ENCODE measurements around the gene TECTA.
"Not testable (repeated sequence)": the region's sequence is repeated elsewhere in the genome, so short reads cannot be mapped to it uniquely, and the experiment has no call there.

TECTA gene

DNA sequence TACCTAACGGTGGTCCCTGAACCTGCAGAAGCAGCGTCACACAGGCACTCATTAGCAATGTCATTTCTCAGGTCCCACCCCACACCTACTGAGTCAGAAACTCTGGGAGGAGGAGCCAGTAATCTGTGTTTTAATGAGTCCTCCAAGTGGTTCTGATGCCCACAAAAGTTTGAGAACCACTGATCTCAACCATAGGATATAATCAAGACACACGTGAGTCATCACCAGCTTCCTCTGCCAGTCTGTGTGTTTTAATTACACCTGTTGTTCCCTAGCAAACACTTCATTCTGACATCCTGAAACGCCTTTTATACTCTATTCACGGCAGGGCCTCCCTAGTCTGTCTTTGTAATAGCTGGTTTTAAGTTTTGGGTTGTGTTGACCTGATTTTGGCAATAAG is 5.8 kb downstream of the TECTA start:
- peaks cover 0 to 9% (median 5%) of the 10 kb centered on the region in 5 donors for H3K27me3 ChIP-seq (ENCODE audit: control insufficient read depth in 5 of 5, insufficient read depth in 4 of 5, low read length in 5 of 5)
- no peak overlapping the region for H3K9ac ChIP-seq (ENCODE audit: low read length in 5 of 5)
- H3K9me3 ChIP-seq (ENCODE audit: control insufficient read depth in 5 of 5, low read length in 5 of 5) = no peaks in the 10 kb centered on the region
- no peaks in the 10 kb centered on the region for H3K36me3 ChIP-seq (ENCODE audit: control insufficient read depth in 5 of 5, insufficient read depth in 5 of 5, low read length in 5 of 5)
- no peak overlapping the region for H3K27ac ChIP-seq (ENCODE audit: low read depth, low read length)
- H3K4me1 ChIP-seq (ENCODE audit: control insufficient read depth in 5 of 5, insufficient read depth in 5 of 5, low read length in 5 of 5) = peaks cover 5 to 17% (median 16%) of the 10 kb centered on the region in 5 donors
- no peak overlapping the region for H3K4me3 ChIP-seq (ENCODE audit: low read depth in 1 of 5, low read length in 5 of 5)

DNA sequence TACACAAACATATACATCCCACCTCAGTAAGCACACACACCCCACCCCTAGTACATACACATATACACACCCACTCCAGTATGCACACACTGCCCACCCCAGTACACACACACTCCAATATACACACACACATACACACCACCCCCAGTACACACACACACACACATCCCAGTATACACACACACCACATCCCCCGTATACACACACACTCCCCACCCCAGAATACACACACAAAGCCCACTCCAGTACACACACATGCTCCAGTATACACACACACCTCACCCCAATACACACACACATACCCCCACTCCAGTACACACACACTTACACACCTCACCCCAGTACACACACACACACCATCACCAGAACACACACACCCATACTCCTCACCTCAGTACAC is 7.4 kb downstream of the TECTA start:
- H3K4me1 ChIP-seq (ENCODE audit: control insufficient read depth in 5 of 5, insufficient read depth in 5 of 5, low read length in 5 of 5) = peaks cover 5 to 17% (median 16%) of the 10 kb centered on the region in 5 donors

GRCh38 chr11:121109471-121109870 is 8.4 kb downstream of the TECTA start:
- Histone ChIP-seq H3K4me1 (ENCODE audit: control insufficient read depth in 5 of 5, insufficient read depth in 5 of 5, low read length in 5 of 5) (peaks cover 5 to 14% (median 12%) of the 10 kb centered on the region in 5 donors), H3K36me3 (ENCODE audit: control insufficient read depth in 5 of 5, insufficient read depth in 5 of 5, low read length in 5 of 5) (no peaks in the 10 kb centered on the region), H3K9ac (ENCODE audit: low read length in 5 of 5) (no peak overlapping the region), H3K9me3 (ENCODE audit: control insufficient read depth in 5 of 5, low read length in 5 of 5) (no peaks in the 10 kb centered on the region), H3K4me3 (ENCODE audit: low read depth in 1 of 5, low read length in 5 of 5) (no peak overlapping the region), H3K27ac (ENCODE audit: low read depth, low read length) (no peak overlapping the region), H3K27me3 (ENCODE audit: control insufficient read depth in 5 of 5, insufficient read depth in 4 of 5, low read length in 5 of 5) (peaks cover 0 to 11% (median 5%) of the 10 kb centered on the region in 5 donors)

More for the DNA sequence above, 7.4 kb downstream of the TECTA start:
- Histone ChIP-seq H3K27me3 (ENCODE audit: control insufficient read depth in 5 of 5, insufficient read depth in 4 of 5, low read length in 5 of 5) (peaks cover 0 to 11% (median 5%) of the 10 kb centered on the region in 5 donors), H3K4me3 (ENCODE audit: low read depth in 1 of 5, low read length in 5 of 5) (no peak overlapping the region), H3K9me3 (ENCODE audit: control insufficient read depth in 5 of 5, low read length in 5 of 5) (no peaks in the 10 kb centered on the region), H3K36me3 (ENCODE audit: control insufficient read depth in 5 of 5, insufficient read depth in 5 of 5, low read length in 5 of 5) (no peaks in the 10 kb centered on the region), H3K27ac (ENCODE audit: low read depth, low read length) (no peak overlapping the region), H3K9ac (ENCODE audit: low read length in 5 of 5) (no peak overlapping the region)

DNA sequence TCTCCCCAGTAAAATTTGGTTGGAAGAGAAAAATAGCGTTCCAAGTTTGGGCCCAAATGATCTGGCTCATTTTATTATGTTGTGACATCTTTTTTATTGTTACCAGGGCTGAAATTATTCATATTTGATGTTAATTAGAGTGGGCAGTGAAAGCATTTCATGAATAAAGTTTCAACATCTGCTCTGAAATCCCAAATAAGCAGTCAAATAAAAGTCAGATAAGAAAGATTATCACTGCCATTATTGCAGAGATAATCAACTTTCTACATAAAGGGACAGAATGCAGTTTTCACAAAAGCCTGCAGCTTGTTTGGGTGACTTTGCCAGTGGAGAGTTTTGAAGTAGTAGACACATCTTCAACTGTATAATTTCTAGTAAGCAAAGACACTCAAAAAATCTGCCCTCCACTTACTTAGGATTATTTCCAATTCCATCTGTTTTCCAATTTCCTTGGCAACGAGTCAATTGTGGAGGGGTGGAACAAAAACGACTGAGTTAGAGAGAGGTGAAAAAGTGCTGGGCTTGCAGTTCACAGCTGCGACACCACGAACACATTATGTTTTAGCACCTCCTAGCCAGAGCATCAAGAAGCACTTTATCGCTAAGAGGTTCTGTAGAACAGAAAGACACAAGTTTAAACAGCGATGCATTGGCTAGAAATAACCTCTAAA is 9.0 kb downstream of the TECTA start:
- Histone ChIP-seq H3K4me1 (ENCODE audit: control insufficient read depth in 5 of 5, insufficient read depth in 5 of 5, low read length in 5 of 5) (peaks cover 0 to 9% (median 8%) of the 10 kb centered on the region in 5 donors), H3K9ac (ENCODE audit: low read length in 5 of 5) (no peak overlapping the region), H3K9me3 (ENCODE audit: control insufficient read depth in 5 of 5, low read length in 5 of 5) (no peaks in the 10 kb centered on the region), H3K4me3 (ENCODE audit: low read depth in 1 of 5, low read length in 5 of 5) (no peak overlapping the region), H3K27me3 (ENCODE audit: control insufficient read depth in 5 of 5, insufficient read depth in 4 of 5, low read length in 5 of 5) (peaks cover 0 to 11% (median 5%) of the 10 kb centered on the region in 5 donors), H3K27ac (ENCODE audit: low read depth, low read length) (no peak overlapping the region), H3K36me3 (ENCODE audit: control insufficient read depth in 5 of 5, insufficient read depth in 5 of 5, low read length in 5 of 5) (no peaks in the 10 kb centered on the region)

DNA sequence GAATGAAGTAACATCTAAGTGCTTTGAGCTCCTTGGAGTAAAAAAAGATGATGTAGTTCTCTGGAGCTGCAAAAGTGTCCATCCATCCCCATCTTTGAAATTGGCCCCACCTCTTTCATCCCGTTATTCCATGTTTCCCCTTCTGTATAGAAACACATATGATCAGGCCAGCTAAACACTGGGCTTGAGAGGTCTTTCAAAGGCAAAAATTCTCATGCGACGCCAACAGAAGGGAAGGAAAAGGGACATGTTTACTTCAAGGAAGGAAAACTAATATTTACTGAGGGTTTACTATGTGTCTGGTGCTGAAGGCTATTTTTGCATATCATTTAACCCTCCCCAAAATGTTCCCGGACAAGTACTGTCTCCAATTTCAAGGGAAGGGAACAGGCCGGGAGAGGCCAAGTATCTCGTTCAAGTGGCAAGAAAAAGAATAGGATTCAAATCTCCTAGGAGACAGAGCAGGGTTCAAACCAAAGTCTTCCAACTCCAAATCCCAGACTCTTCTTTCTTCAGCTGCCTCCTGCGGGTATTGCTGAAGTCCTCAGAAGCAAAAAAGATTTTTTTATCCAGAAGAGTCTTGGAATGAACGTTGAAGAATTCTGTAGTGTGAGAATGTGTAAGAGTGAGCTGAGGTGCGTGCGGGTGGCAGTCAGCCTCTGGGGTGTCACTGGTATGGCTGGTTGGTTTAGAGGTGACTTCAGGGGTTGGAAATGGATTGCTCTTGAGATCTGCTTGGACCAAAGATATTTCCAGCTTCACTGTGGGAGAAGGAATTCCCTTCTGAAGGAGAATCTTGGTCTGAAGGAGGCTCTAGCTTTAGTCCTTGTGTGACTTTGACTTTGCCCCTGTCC is 10.1 kb downstream of the TECTA start:
- H3K27ac ChIP-seq (ENCODE audit: low read depth, low read length) = no peak overlapping the region
- H3K27me3 ChIP-seq (ENCODE audit: control insufficient read depth in 5 of 5, insufficient read depth in 4 of 5, low read length in 5 of 5) = peaks cover 0 to 11% (median 5%) of the 10 kb centered on the region in 5 donors
- peaks cover 0 to 3% (median 0%) of the 10 kb centered on the region in 5 donors for H3K4me1 ChIP-seq (ENCODE audit: control insufficient read depth in 5 of 5, insufficient read depth in 5 of 5, low read length in 5 of 5)
- no peak overlapping the region for H3K4me3 ChIP-seq (ENCODE audit: low read depth in 1 of 5, low read length in 5 of 5)
- H3K36me3 ChIP-seq (ENCODE audit: control insufficient read depth in 5 of 5, insufficient read depth in 5 of 5, low read length in 5 of 5) = no peaks in the 10 kb centered on the region
- H3K9ac ChIP-seq (ENCODE audit: low read length in 5 of 5) = no peak overlapping the region
- no peaks in the 10 kb centered on the region for H3K9me3 ChIP-seq (ENCODE audit: control insufficient read depth in 5 of 5, low read length in 5 of 5)

- H3K36me3 ChIP-seq (ENCODE audit: control insufficient read depth in 5 of 5, insufficient read depth in 5 of 5, low read length in 5 of 5) = no peaks in the 10 kb centered on the region
- no peaks in the 10 kb centered on the region for H3K9me3 ChIP-seq (ENCODE audit: control insufficient read depth in 5 of 5, low read length in 5 of 5)
- peaks cover 0 to 4% (median 0%) of the 10 kb centered on the region in 5 donors for H3K4me1 ChIP-seq (ENCODE audit: control insufficient read depth in 5 of 5, insufficient read depth in 5 of 5, low read length in 5 of 5)
- peaks cover 0 to 11% (median 5%) of the 10 kb centered on the region in 5 donors for H3K27me3 ChIP-seq (ENCODE audit: control insufficient read depth in 5 of 5, insufficient read depth in 4 of 5, low read length in 5 of 5)
- H3K4me3 ChIP-seq (ENCODE audit: low read depth in 1 of 5, low read length in 5 of 5) = no peak overlapping the region
- no peak overlapping the region for H3K27ac ChIP-seq (ENCODE audit: low read depth, low read length)
- H3K9ac ChIP-seq (ENCODE audit: low read length in 5 of 5) = no peak overlapping the region
These were observed 11.7 kb downstream of the TECTA start for GRCh38 chr11:121112498-121113455.

DNA sequence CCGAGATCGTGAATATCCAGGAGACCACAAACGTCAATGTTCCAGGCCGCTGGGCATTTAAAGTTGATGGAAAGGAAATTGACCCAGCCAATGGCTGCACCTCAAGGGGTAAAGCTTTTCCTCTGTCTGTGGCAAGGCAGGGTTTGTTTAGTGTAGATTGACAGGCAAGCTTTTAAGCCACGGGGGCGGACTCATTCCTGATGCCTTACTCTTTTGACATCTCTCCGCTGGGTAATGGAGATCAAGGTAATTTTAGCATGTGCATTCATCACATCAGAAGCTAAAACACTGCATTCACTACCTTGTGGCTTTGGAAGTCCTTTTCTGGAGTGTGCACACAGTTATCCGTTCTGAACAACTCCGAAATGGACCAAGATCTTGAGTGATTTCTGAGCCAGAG is 12.6 kb downstream of the TECTA start:
- no peak overlapping the region for H3K4me3 ChIP-seq (ENCODE audit: low read depth in 1 of 5, low read length in 5 of 5)
- no peak overlapping the region for H3K27ac ChIP-seq (ENCODE audit: low read depth, low read length)
- H3K27me3 ChIP-seq (ENCODE audit: control insufficient read depth in 5 of 5, insufficient read depth in 4 of 5, low read length in 5 of 5) = peaks cover 0 to 11% (median 5%) of the 10 kb centered on the region in 5 donors
- no peak overlapping the region for H3K9ac ChIP-seq (ENCODE audit: low read length in 5 of 5)
- no peaks in the 10 kb centered on the region for H3K36me3 ChIP-seq (ENCODE audit: control insufficient read depth in 5 of 5, insufficient read depth in 5 of 5, low read length in 5 of 5)
- H3K9me3 ChIP-seq (ENCODE audit: control insufficient read depth in 5 of 5, low read length in 5 of 5) = no peaks in the 10 kb centered on the region
- peaks cover 0 to 6% (median 0%) of the 10 kb centered on the region in 5 donors for H3K4me1 ChIP-seq (ENCODE audit: control insufficient read depth in 5 of 5, insufficient read depth in 5 of 5, low read length in 5 of 5)

- not testable (repeated sequence) for H3K27ac ChIP-seq (ENCODE audit: low read depth, low read length); H3K4me3 ChIP-seq (ENCODE audit: low read depth in 1 of 5, low read length in 5 of 5); H3K9me3 ChIP-seq (ENCODE audit: control insufficient read depth in 5 of 5, low read length in 5 of 5); H3K9ac ChIP-seq (ENCODE audit: low read length in 5 of 5); H3K36me3 ChIP-seq (ENCODE audit: control insufficient read depth in 5 of 5, insufficient read depth in 5 of 5, low read length in 5 of 5); H3K4me1 ChIP-seq (ENCODE audit: control insufficient read depth in 5 of 5, insufficient read depth in 5 of 5, low read length in 5 of 5)
- peaks cover 0 to 11% (median 5%) of the 10 kb centered on the region in 5 donors for H3K27me3 ChIP-seq (ENCODE audit: control insufficient read depth in 5 of 5, insufficient read depth in 4 of 5, low read length in 5 of 5)
These were observed 14.0 kb downstream of the TECTA start for GRCh38 chr11:121115024-121115423.

DNA sequence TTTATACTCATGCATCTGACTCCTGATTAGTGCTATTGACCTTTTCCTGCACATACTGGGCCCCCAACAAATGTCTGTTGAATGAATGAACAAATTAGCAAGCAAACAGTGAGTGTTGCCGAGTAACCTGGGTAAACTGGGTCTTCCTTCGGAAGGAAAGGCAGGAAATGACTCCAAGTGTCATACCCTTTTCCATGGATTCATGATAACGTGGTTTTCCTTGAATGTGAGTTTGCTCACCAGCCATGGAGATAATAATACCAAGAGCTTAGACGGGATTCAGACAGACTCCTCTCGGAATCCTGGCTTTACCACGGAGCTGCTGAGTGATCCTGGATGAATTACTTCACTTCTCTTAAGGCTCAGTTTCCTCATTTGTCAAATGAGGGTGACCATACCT is 16.7 kb downstream of the TECTA start:
- Histone ChIP-seq H3K9me3 (ENCODE audit: control insufficient read depth in 5 of 5, low read length in 5 of 5) (peaks cover 0 to 13% (median 2%) of the 10 kb centered on the region in 5 donors), H3K9ac (ENCODE audit: low read length in 5 of 5) (no peak overlapping the region), H3K36me3 (ENCODE audit: control insufficient read depth in 5 of 5, insufficient read depth in 5 of 5, low read length in 5 of 5) (no peaks in the 10 kb centered on the region), H3K4me3 (ENCODE audit: low read depth in 1 of 5, low read length in 5 of 5) (no peak overlapping the region), H3K27me3 (ENCODE audit: control insufficient read depth in 5 of 5, insufficient read depth in 4 of 5, low read length in 5 of 5) (no peaks in the 10 kb centered on the region), H3K4me1 (ENCODE audit: control insufficient read depth in 5 of 5, insufficient read depth in 5 of 5, low read length in 5 of 5) (peaks cover 0 to 6% (median 0%) of the 10 kb centered on the region in 5 donors), H3K27ac (ENCODE audit: low read depth, low read length) (no peak overlapping the region)

All from subcutaneous abdominal adipose tissue (tissue), 5 donors.